Endothelial cell of umbilical vein (primary cell): Measurements from ENCODE around the gene GRM4.

Source experiments
- CTCF ChIP-seq, 2 donors: IDR thresholded peaks; 1 replicate in 1 of 2; 2 replicates in 1 of 2; pipeline ENCODE4 v1.5.1; 2011; ENCODE audit warnings: low read length in 2 of 2, mild to moderate bottlenecking in 2 of 2, moderate library complexity in 2 of 2, control low read depth in 1 of 2, inconsistent platforms in 1 of 2, low read depth in 1 of 2; ENCODE audit not compliant: insufficient read depth in 1 of 2; ENCODE audit errors: extremely low read depth in 1 of 2
- EZH2 ChIP-seq: IDR thresholded peaks from 2 replicates; pipeline ENCODE4 v1.6.1; 2012; ENCODE audit warnings: borderline replicate concordance, low read depth, mild to moderate bottlenecking, moderate library complexity, low read length, inconsistent platforms; ENCODE audit not compliant: severe bottlenecking
- FOS ChIP-seq: IDR thresholded peaks from 2 replicates; pipeline ENCODE4 v1.6.1; 2011; ENCODE audit warnings: mild to moderate bottlenecking, low read length, moderate library complexity, borderline replicate concordance; ENCODE audit not compliant: insufficient read depth
- GATA2 ChIP-seq: IDR thresholded peaks from 2 replicates; pipeline ENCODE4 v1.7.0; 2011; ENCODE audit warnings: low read depth, mild to moderate bottlenecking, moderate library complexity, mixed read lengths, low read length; ENCODE audit not compliant: insufficient read length, insufficient read depth
- JUN ChIP-seq: IDR thresholded peaks from 2 replicates; pipeline ENCODE4 v1.6.1; 2011; ENCODE audit warnings: borderline replicate concordance, low read depth; ENCODE audit not compliant: insufficient read length, insufficient read depth
- MAX ChIP-seq: IDR thresholded peaks from 2 replicates; pipeline ENCODE4 v1.6.1; 2011; ENCODE audit not compliant: insufficient read depth, insufficient read length
- MYC ChIP-seq: IDR thresholded peaks from one replicate; pipeline ENCODE4 v1.6.1; 2011; ENCODE audit warnings: mild to moderate bottlenecking, low read depth, low read length
- POLR2A ChIP-seq: IDR thresholded peaks from 2 replicates; pipeline ENCODE4 v1.6.1; 2012; ENCODE audit warnings: low read depth, mild to moderate bottlenecking, control low read depth, low read length
- POLR2AphosphoS5 ChIP-seq: IDR thresholded peaks from 2 replicates; pipeline ENCODE4 v1.6.1; 2012; ENCODE audit warnings: low read depth, mild to moderate bottlenecking, control low read depth, low read length, moderate library complexity; ENCODE audit not compliant: insufficient read depth

GRCh38 chr6:33976437-33977360, 169.2 kb downstream of the GRM4 start:
- TF ChIP-seq POLR2A, result no peak
- no peak for TF ChIP-seq CTCF (IDR thresholded peaks at IDR 0.05; ENCODE audit: extremely low read depth in 1 of 2, insufficient read depth in 1 of 2, low read depth in 1 of 2, low read length in 2 of 2)
- no peak for TF ChIP-seq POLR2AphosphoS5
- no peak for TF ChIP-seq MAX
- no peak for TF ChIP-seq MYC
- no peak for TF ChIP-seq EZH2
- TF ChIP-seq JUN, result no peak
- TF ChIP-seq FOS, result no peak
- no peak for TF ChIP-seq GATA2
